ENCODE data around the gene CES3.
"Not testable (repeated sequence)": the region's sequence is repeated elsewhere in the genome, so short reads cannot be mapped to it uniquely, and the experiment has no call there.

The CES3 gene

GRCh38 chr16:66950437-66950836 is 10.6 kb upstream of the CES3 start:
- no peak for TF ChIP-seq CTCF (IDR thresholded peaks at IDR 0.05; ENCODE audit: insufficient read depth, missing control alignments)
- FAIRE-seq (no peak), DNase-seq (ENCODE audit: insufficient read length, low spot score) (no peak)

GRCh38 chr16:66950971-66951790 is 9.9 kb upstream of the CES3 start:
- no peak for DNase-seq (ENCODE audit: insufficient read length, low spot score)
- FAIRE-seq, result no peak
- TF ChIP-seq CTCF (IDR thresholded peaks at IDR 0.05; ENCODE audit: insufficient read depth, missing control alignments), result no peak

GRCh38 chr16:66952430-66953110 is 8.5 kb upstream of the CES3 start:
- DNase-seq (ENCODE audit: insufficient read length, low spot score) (no peak), FAIRE-seq (no peak)
- TF ChIP-seq CTCF (IDR thresholded peaks at IDR 0.05; ENCODE audit: insufficient read depth, missing control alignments), result no peak

- TF ChIP-seq CTCF (IDR thresholded peaks at IDR 0.05; ENCODE audit: insufficient read depth, missing control alignments), result no peak
- no peak for DNase-seq (ENCODE audit: insufficient read length, low spot score)
- no peak for FAIRE-seq
These were observed 7.5 kb upstream of the CES3 start for GRCh38 chr16:66953462-66954096.

- no peak for FAIRE-seq
- DNase-seq (ENCODE audit: insufficient read length, low spot score), result no peak
- TF ChIP-seq CTCF (IDR thresholded peaks at IDR 0.05; ENCODE audit: insufficient read depth, missing control alignments), result peak; percentile 95
These were observed 6.9 kb upstream of the CES3 start for GRCh38 chr16:66954097-66954659.

GRCh38 chr16:66955363-66956153 is 5.5 kb upstream of the CES3 start:
- not testable (repeated sequence) for FAIRE-seq; DNase-seq (ENCODE audit: insufficient read length, low spot score)

- FAIRE-seq, result not testable (repeated sequence)
These were observed 5.0 kb upstream of the CES3 start for GRCh38 chr16:66956154-66956457.

More at GRCh38 chr16:66956154-66956457, 5.0 kb upstream of the CES3 start:
- DNase-seq (ENCODE audit: insufficient read length, low spot score), result not testable (repeated sequence)
